GM20431 (cell line): ENCODE measurements around the gene SSTR4.
"Not testable (repeated sequence)": the region's sequence is repeated elsewhere in the genome, so short reads cannot be mapped to it uniquely, and the experiment has no call there.

Experiments used
- in situ Hi-C: fragments of 300-500 bp; cut with MseI, MboI; formaldehyde crosslinking; loops from one replicate; pipeline ENCODE4 v1.15.0; 2020; ENCODE audit warnings: low sequenced_read_pairs; ENCODE audit not compliant: unreplicated experiment

Gene SSTR4

DNA sequence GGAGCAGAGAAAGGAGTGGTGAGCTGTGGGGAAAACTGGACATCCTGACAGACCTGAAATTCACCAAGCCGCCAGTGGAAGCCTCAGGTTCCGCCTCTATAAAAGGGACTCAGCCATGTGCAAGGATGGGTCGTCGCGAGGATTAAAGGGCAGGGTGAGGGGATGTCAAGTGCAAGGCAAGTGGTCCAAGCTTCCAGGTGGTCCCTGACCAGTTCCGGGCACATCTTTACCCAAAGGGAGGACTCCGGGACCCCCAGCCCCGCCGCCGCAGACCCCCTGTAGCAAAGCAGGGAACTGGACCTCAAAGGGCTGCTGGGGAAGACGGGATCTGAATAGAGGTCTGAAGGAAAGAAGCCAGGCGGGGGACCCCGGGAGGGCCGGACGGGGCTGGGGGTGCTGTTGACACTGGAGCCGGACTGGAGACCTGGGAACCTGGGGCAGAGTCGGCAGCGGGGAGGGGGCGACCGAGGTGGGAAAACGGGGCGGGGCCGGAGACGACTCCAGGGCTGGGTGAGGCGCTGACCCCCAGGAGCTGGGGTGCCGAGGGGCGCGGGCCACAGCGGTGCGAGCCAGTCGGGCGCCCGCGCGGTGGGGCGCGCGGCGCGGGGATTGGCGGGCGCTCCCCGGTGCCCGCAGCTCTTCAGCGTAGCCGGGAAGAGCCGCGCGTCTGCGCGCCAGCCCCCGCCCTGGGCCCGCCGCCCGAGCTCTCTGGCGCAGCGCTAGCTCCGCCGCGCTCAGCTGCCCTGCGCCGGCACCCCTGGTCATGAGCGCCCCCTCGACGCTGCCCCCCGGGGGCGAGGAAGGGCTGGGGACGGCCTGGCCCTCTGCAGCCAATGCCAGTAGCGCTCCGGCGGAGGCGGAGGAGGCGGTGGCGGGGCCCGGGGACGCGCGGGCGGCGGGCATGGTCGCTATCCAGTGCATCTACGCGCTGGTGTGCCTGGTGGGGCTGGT is at the start of gene SSTR4:
Gene SSTR4 (plus strand): TSS at position 592 of the 951 bp plus-strand sequence. CDS start 172 bp downstream, at position 764.
- in situ Hi-C loops, result no loop called here

GRCh38 chr20:22986601-22987000 is 48.5 kb upstream of the SSTR4 start:
- in situ Hi-C loops, result no loop called here

DNA sequence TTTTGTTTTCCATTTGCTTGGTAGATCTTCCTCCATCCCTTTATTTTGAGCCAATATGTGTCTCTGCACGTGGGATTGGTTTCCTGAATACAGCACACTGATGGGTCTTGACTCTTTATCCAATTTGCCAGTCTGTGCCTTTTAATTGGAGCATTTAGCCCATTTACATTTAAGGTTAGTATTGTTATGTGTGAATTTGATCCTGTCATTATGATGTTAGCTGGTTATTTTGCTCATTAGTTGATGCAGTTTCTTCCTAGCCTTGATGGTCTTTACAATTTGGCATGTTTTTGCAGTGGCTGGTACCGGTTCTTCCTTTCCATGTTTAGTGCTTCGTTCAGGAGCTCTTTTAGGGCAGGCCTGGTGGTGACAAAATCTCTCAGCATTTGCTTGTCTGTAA is 43.7 kb upstream of the SSTR4 start:
- in situ Hi-C loops, result not testable (repeated sequence)

DNA sequence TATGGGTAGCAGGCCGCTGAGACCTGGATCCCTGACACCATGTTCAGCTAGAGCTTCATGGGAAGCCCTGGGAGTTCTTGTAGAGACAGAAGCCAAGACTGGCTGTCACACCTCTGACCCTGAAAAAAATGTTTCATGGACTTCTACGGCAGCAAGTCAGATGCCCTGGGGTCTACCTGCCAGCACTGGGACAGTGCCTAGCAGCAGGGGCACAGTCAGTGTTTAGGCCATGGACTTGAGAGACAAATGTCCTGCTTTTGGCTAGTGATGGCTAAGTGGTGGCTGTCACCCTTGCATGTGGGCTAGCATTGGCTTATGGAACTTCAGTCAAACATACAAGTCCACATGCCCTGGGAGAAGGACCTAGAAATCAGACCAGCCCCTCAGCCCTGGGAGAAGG is 41.3 kb upstream of the SSTR4 start:
- in situ Hi-C loops, result no loop called here

DNA sequence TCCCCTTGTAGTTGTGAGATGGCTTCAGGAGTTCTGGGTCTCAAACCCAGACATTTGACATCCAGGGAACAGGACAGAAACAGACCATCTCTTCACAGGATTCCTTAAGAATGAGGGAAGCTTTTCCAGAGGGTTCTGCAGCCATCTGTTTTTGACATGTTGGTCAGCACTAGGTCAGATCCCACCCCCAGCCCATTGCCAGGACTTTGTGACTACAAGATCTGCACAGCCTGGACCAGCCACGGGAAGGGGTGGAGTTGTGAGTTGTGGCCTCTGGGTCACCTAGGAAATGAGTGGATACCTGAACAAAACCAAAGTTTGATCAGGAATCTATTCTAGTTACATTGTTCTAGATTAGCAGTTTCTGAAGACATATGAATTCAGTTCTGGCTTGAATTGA is 39.2 kb upstream of the SSTR4 start:
- in situ Hi-C loops, result no loop called here

DNA sequence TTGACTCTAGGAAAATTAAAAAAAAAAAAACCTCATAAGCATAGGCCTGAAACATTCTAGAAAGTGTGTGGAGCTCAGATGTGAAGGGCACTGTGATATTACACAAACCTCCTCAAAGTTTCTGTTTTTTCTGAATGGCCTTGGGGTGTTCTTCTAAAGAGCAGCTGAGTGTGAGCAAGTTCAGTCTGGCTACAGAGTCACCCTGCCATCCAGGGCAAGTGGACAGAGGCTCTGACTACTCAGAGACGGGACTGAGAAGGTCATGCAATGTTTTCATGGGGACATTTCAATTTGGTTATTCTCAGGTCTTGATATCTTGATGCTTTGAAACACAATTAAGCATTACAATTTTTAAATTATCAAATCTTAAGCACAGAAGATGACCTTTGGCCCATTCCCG is 36.6 kb upstream of the SSTR4 start:
- in situ Hi-C loops, result no loop called here

DNA sequence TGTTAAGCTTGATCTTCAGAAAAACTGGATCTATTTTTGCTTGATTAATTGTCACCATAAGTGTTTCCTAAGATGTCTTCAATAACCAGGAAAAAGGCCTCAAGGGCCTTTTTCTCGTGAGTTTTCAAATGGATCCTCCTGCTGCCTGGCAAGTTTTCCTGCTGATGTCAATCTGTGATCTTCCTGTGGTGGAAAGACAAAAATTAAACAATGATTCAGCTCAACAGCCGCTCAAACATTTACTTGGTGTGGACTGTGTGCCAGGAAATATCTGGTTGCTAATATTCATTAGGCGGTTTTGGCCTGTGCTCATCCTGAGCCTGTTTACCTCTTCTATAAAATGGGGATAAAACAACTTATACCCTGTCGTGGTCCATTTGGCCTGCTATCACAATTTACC is 35.4 kb upstream of the SSTR4 start:
- in situ Hi-C loops, result no loop called here

DNA sequence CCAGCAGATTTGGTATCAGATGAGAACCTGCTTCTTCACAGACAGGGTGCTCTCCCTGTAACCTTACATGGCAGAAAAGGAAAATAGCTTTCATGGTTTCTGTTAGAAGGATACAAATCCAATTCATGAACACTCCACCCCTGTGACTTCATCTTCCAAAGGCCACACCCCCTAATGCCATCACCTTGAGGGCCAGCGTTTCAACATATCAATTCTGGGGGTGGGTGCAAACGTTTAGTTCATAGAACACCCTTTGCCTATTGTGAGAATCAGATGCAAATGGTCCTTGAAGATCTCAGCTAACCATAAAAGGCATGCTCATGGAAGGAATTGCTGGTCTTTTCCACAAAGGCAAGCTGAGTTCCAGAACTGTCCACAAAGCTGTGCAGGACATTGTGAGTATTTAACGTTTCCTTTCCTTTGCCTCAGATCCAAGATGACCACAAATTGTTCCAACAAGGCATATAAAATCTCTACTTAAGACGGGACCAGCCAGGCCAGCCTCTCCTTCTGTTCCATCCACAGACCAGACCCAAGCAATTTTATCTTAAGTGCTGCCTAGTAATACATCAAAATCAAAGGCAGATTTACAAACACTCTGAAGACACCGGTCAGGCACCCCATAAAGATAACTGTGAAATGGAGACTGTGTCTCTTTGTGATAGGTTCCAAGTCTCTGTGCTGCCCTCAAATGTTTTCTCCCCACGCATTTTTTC is 34.7 kb upstream of the SSTR4 start:
- in situ Hi-C loops, result no loop called here

GRCh38 chr20:23002276-23002675 is 32.8 kb upstream of the SSTR4 start:
- in situ Hi-C loops, result no loop called here

DNA sequence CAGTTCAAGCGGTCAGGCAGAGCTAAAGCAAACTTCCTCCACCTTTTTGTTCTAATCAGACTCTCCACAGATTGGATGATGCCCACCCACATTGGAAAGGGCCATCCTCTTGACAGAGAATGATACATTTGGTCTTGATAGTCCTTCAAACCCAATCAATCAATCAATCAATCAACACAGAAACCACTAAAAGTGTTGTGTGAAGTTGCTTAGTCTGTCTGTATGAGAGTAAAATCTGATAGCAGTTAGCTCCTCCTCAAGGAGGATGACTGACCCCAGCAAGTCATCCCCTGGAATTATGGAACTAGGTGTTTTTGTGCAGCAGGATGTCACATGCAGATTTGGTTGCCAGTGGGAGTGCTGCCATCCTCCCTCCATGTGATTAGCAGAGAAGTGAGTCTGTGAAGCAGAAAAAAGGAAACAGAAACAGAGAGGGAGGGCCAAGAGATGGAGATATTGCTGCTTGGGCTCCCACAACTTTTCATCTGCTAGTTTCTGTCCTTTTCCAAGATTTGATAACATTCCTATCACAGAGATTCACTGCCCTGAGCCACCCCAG is 32.0 kb upstream of the SSTR4 start:
- in situ Hi-C loops, result no loop called here

DNA sequence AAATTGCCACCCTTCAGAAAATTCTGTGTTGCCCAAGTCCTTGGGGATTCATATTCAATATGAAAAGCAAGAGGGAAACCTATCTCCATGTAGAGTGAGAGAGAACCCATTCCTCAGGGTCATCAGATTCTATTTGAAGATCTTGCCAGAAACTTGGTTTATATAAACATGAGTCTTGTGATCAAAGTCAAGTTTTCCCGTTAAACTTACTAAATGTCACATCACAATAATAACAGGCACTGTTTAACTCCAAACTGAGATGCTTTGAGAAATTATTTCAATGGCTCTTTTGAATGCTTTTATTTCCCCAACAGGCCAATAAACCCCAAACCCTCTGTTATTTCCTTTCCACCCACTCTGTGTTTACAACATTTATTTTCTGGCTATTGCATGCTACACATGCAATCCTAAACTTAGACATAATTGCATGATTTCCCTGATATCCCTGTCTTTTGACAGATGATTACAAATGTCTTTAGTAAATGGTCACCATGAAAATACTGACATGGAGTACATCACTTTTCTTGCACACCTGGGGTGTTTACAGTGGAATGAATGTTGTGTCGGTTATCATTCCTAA is 31.1 kb upstream of the SSTR4 start:
- in situ Hi-C loops, result no loop called here

- in situ Hi-C loops, result no loop called here
Measured at GRCh38 chr20:23005776-23006175, 29.3 kb upstream of the SSTR4 start.

DNA sequence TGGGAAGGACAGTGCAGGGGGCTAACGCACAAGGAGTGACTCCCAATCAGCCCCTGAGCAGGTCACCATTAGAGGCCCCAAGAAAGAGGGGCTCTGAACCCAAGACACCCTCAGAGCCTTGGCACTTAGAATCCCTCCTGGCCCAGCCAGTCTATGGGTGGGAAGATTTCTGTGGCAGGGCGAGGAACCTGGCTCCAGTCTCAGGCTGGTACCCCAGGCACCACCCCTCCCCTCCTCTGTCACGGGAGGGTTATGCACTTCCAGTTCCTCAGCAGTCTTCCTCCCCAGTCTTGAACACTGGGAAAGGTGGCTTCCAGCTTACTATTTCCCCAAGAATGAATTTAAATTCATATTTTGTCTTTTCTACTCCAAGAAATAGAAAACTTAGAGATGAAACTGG is 27.6 kb upstream of the SSTR4 start:
- in situ Hi-C loops, result no loop called here

- in situ Hi-C loops, result no loop called here
Measured at GRCh38 chr20:23007886-23008655, 27.0 kb upstream of the SSTR4 start.

DNA sequence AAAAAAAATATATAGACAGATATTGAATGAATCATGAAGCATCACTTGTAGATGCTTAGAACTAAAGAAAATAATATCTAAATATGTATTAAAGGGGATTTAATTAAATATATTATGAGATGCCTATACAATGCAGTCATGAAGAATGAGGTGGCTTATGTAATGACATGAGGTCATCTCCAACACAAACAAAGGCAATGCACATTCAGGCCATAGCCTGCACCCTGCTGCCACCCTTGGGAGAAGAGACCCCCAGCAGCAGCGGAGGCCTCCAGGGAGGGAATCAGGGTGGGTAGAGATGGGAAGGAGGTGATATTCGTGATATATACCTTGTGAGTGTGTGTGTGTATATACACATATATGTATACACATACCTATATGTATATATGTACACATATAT is 26.4 kb upstream of the SSTR4 start:
- in situ Hi-C loops, result no loop called here

DNA sequence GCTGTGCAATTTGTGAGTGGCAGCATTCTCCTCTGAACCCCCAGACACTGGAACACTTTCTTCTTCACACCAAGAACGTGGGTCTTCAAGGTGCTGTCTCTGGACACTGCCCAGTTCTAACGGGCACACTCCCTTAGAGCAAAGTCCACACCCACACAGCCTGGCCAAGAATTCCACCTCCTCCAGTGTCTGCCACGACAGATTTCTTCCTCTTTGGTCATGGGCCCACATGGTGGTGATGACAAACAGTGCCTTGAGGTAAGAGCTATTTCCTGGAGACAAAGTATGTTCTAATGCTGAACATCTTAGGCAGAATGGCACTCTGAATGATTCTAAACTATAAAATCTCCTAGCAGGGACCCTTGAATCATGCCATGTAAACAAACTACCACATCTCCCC is 25.5 kb upstream of the SSTR4 start:
- in situ Hi-C loops, result no loop called here

DNA sequence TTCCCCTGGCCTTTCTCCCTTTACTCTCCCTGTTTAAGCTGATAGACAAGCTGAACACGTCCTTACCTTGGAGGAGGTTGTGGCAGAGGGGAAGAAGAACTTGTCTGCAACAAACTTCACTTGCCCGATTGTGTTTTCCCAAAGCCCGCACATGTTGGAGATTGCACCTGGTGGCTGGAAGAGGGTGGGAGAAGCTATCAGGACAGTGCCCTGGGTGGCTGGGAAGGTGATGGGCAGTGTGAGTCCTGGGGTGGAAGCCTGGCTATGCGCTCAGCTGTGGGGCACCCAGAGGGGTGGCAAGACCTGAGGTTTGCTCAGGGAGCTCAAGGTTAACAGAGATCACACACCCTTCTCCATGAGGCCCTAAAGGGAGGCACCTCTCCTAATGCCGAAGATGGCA is 25.0 kb upstream of the SSTR4 start:
- in situ Hi-C loops, result no loop called here

- in situ Hi-C loops, result no loop called here
Measured at GRCh38 chr20:23011008-23011721, 23.9 kb upstream of the SSTR4 start.

DNA sequence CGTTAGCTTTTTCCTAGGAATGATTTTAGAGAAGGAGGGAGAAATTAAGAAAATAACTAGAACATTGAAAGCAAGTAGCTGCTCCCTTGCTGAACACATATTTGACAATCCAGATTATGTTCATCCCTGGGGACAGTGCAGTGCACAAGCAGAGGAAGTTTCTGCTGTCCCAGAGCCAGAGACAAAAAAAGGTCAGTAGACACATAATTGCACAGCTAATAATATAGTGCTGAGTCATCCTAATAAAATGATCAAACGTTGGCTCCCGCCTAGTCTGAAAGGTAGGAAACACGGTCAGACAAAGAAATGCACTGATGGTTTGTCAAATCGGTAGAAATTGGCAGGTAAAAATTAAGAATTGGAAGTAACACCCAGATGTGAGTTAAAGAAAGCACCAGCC is 21.7 kb upstream of the SSTR4 start:
- in situ Hi-C loops, result no loop called here
